Measurements from ENCODE around the gene ZMYND8.
A peak's percentile ranks its signal among the peaks of the same experiment; 100 is the strongest.

ZMYND8 gene

DNA sequence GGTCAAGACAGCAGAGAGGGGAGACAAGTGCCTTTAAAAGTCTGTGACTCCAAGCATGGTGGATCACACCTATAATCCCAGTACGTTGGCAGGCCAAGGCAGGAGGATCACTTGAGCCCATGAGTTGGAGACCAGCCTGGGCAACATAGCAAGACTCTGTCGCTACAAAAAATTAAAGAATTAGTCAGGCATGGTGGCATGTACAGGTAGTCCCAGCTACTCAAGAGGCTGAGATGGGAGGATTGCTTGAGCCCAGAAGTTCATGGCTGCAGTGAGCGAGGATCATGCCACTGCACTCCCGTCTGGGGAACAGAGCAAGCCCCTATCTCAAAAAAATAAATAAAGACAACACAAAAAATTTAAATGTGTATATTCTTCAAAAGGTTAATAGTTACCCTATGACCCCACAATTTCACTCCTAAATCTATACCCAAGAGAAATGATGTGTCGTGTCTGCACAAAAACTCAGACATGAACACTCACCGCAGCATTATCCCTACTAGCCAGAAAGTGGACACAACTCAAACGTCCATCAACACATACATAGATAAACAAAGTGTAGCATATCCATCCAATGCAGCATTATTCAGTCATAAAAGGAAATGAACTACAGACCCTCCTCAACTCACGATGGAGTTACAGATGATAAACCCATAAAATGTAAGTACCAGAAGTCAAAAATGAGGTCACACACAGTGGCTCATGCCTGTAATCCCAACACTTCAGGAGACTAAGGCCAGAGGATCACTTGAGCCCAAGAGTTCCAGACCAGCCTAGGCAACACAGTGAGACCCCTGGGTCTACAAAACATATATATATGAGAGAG lies 23.9 kb downstream of the ZMYND8 start:
- no peak overlapping the region for H3K14ac ChIP-seq (ENCODE audit: low read length in 2 of 2)
- peaks cover 8% of the 10 kb centered on the region for H3K79me1 ChIP-seq (replicated peaks; ENCODE audit: low read length, poor library complexity, severe bottlenecking)
- no peaks in the 10 kb centered on the region for H3K9me3 ChIP-seq (ENCODE audit: control insufficient read depth, low read length)
- peak overlapping the region; percentile 47 for H2BK5ac ChIP-seq (ENCODE audit: low read depth, low read length, poor library complexity, severe bottlenecking)
- peak overlapping the region; percentile 98 for H2AK5ac ChIP-seq (ENCODE audit: low read length, severe bottlenecking)
- no peak overlapping the region for H3K9ac ChIP-seq (ENCODE audit: low read length)
- H3K4me2 ChIP-seq (ENCODE audit: low read length, poor library complexity, severe bottlenecking) = no peak overlapping the region
- WGBS = 63% methylated on average over 6 of the region's 8 CpGs
- H2BK120ac ChIP-seq (ENCODE audit: low read depth, low read length) = peak overlapping the region; percentile 54
- H3K4ac ChIP-seq (ENCODE audit: low read depth in 1 of 2, low read length in 2 of 2) = peak overlapping the region in 1 of 2 experiments; percentile 89
- no peak overlapping the region for H3K23ac ChIP-seq (ENCODE audit: low read length in 2 of 2)
- H2AFZ ChIP-seq (ENCODE audit: low read depth, low read length) = no peak overlapping the region
- peak overlapping the region; percentile 88 for H3K27ac ChIP-seq (ENCODE audit: low read length, poor library complexity, severe bottlenecking)
- no peak overlapping the region for H2BK15ac ChIP-seq (ENCODE audit: low read depth, poor library complexity, severe bottlenecking)
- H4K91ac ChIP-seq (ENCODE audit: low read length) = no peak overlapping the region
- H3K4me1 ChIP-seq (ENCODE audit: control insufficient read depth, insufficient read depth, low read depth, low read length) = peaks cover 21% of the 10 kb centered on the region
- no peaks in the 10 kb centered on the region for H3K27me3 ChIP-seq (ENCODE audit: control insufficient read depth in 1 of 2, insufficient read depth in 1 of 2, low read length in 2 of 2)
- DNase-seq = no peak
- H3K4me3 ChIP-seq (ENCODE audit: insufficient read depth in 1 of 2, low read depth in 1 of 2, low read length in 2 of 2) = no peak overlapping the region
- peak overlapping the region in 1 of 2 experiments; percentile 93 for H2BK12ac ChIP-seq (ENCODE audit: low read length in 2 of 2)
- H3K36me3 ChIP-seq (ENCODE audit: control insufficient read depth in 1 of 2, insufficient read depth in 2 of 2, low read depth in 1 of 2, low read length in 2 of 2) = peaks cover 5 to 13% of the 10 kb centered on the region in 2 experiments
- peak overlapping the region; percentile 49 to 68 for H3K18ac ChIP-seq (ENCODE audit: low read depth in 1 of 2, low read length in 2 of 2)
- peak overlapping the region; percentile 19 for H4K8ac ChIP-seq (ENCODE audit: low read length)

DNA sequence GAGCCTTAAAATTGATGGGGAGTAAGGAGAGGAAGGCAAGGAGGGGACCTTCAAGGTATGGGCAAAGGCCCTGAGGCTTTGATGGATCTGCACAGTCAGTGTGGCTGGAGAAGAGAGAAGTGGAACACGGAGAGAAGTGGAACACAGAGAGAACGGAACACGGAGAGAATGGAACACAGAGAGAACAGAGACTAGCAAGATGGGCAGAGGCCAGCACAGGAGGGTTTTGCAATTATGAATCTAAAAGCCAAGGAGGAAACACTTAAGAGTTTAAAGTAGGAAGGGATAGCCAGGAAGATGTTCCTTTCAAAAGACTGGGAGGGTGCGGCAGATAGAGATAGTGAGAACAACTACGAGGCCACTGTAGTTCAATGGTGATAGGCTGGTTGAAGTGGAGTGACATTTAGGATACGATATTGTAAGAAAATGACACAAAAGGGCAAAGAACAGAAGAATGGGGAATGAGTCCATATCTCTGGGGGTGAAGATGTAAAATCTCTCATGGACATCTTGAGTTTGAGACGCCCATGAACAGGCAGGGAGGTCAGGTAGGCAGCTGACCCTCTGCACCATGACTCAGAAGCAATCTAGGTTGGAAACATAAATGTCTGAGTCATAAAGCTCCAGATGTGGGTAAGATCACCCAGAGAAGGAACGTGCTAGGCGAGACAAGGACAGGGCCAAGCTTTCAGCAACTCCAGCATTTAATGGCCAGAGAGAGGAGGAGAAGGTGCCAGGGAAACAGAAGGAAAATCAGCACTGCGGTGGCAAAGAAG lies 25.4 kb downstream of the ZMYND8 start:
- peaks cover 3% of the 10 kb centered on the region for H3K79me1 ChIP-seq (replicated peaks; ENCODE audit: low read length, poor library complexity, severe bottlenecking)
- H3K14ac ChIP-seq (ENCODE audit: low read length in 2 of 2) = peak overlapping the region in 1 of 2 experiments; percentile 38
- peak overlapping the region; percentile 48 for H3K9ac ChIP-seq (ENCODE audit: low read length)
- H2BK12ac ChIP-seq (ENCODE audit: low read length in 2 of 2) = peak overlapping the region; percentile 11 to 84
- H3K9me3 ChIP-seq (ENCODE audit: control insufficient read depth, low read length) = no peaks in the 10 kb centered on the region
- H3K4ac ChIP-seq (ENCODE audit: low read depth in 1 of 2, low read length in 2 of 2) = peak overlapping the region in 1 of 2 experiments; percentile 87
- H2AK5ac ChIP-seq (ENCODE audit: low read length, severe bottlenecking) = peak overlapping the region; percentile 21
- H2BK120ac ChIP-seq (ENCODE audit: low read depth, low read length) = peak overlapping the region; percentile 3
- H3K27me3 ChIP-seq (ENCODE audit: control insufficient read depth in 1 of 2, insufficient read depth in 1 of 2, low read length in 2 of 2) = no peaks in the 10 kb centered on the region
- no peak overlapping the region for H3K23ac ChIP-seq (ENCODE audit: low read length in 2 of 2)
- peak; percentile 95 for DNase-seq
- H3K18ac ChIP-seq (ENCODE audit: low read depth in 1 of 2, low read length in 2 of 2) = peak overlapping the region; percentile 30 to 88
- H2BK5ac ChIP-seq (ENCODE audit: low read depth, low read length, poor library complexity, severe bottlenecking) = no peak overlapping the region
- H4K8ac ChIP-seq (ENCODE audit: low read length) = peak overlapping the region; percentile 78
- H3K4me2 ChIP-seq (ENCODE audit: low read length, poor library complexity, severe bottlenecking) = no peak overlapping the region
- peaks cover 3 to 9% of the 10 kb centered on the region in 2 experiments for H3K36me3 ChIP-seq (ENCODE audit: control insufficient read depth in 1 of 2, insufficient read depth in 2 of 2, low read depth in 1 of 2, low read length in 2 of 2)
- H3K4me3 ChIP-seq (ENCODE audit: insufficient read depth in 1 of 2, low read depth in 1 of 2, low read length in 2 of 2) = no peak overlapping the region
- H4K91ac ChIP-seq (ENCODE audit: low read length) = peak overlapping the region; percentile 20
- H2BK15ac ChIP-seq (ENCODE audit: low read depth, poor library complexity, severe bottlenecking) = peak overlapping the region; percentile 55
- 30% methylated on average over 10 of the region's 10 CpGs for WGBS
- peaks cover 14% of the 10 kb centered on the region for H3K4me1 ChIP-seq (ENCODE audit: control insufficient read depth, insufficient read depth, low read depth, low read length)
- H3K27ac ChIP-seq (ENCODE audit: low read length, poor library complexity, severe bottlenecking) = peak overlapping the region; percentile 72
- no peak overlapping the region for H2AFZ ChIP-seq (ENCODE audit: low read depth, low read length)

DNA sequence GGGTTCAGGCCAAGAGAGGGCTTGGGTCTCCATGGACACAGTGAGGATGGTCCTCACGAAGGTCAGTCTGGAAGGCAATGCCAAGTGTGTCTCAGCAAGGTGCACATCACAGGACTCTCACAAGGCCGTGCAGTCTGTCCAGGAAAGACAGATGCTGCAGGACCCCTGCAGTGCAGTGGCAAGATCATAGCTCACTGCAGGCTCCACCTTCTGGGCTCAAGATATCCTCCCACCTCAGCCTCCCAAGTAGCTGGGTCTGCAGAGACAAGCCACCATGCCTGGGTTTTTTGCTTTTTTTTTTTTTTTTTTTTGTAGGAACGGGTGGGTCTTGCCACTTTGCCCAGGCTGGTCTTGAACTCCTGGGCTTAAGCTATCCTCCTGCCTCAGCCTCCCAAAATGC lies 26.4 kb downstream of the ZMYND8 start:
- H4K91ac ChIP-seq (ENCODE audit: low read length) = no peak overlapping the region
- H3K27me3 ChIP-seq (ENCODE audit: control insufficient read depth in 1 of 2, insufficient read depth in 1 of 2, low read length in 2 of 2) = no peaks in the 10 kb centered on the region
- H3K9ac ChIP-seq (ENCODE audit: low read length) = no peak overlapping the region
- peak overlapping the region in 1 of 2 experiments; percentile 64 for H3K4ac ChIP-seq (ENCODE audit: low read depth in 1 of 2, low read length in 2 of 2)
- H4K8ac ChIP-seq (ENCODE audit: low read length) = no peak overlapping the region
- DNase-seq = no peak
- peaks cover 3 to 9% of the 10 kb centered on the region in 2 experiments for H3K36me3 ChIP-seq (ENCODE audit: control insufficient read depth in 1 of 2, insufficient read depth in 2 of 2, low read depth in 1 of 2, low read length in 2 of 2)
- H3K4me3 ChIP-seq (ENCODE audit: insufficient read depth in 1 of 2, low read depth in 1 of 2, low read length in 2 of 2) = no peak overlapping the region
- peak overlapping the region in 1 of 2 experiments; percentile 62 for H3K18ac ChIP-seq (ENCODE audit: low read depth in 1 of 2, low read length in 2 of 2)
- no peaks in the 10 kb centered on the region for H3K9me3 ChIP-seq (ENCODE audit: control insufficient read depth, low read length)
- peaks cover 5% of the 10 kb centered on the region for H3K79me1 ChIP-seq (replicated peaks; ENCODE audit: low read length, poor library complexity, severe bottlenecking)
- no peak overlapping the region for H2BK5ac ChIP-seq (ENCODE audit: low read depth, low read length, poor library complexity, severe bottlenecking)
- H2BK12ac ChIP-seq (ENCODE audit: low read length in 2 of 2) = peak overlapping the region in 1 of 2 experiments; percentile 61
- no peak overlapping the region for H2BK120ac ChIP-seq (ENCODE audit: low read depth, low read length)
- WGBS = 89% methylated on average over 3 of the region's 3 CpGs
- no peak overlapping the region for H3K27ac ChIP-seq (ENCODE audit: low read length, poor library complexity, severe bottlenecking)
- peaks cover 14% of the 10 kb centered on the region for H3K4me1 ChIP-seq (ENCODE audit: control insufficient read depth, insufficient read depth, low read depth, low read length)
- no peak overlapping the region for H2AK5ac ChIP-seq (ENCODE audit: low read length, severe bottlenecking)
- no peak overlapping the region for H3K4me2 ChIP-seq (ENCODE audit: low read length, poor library complexity, severe bottlenecking)
- H2BK15ac ChIP-seq (ENCODE audit: low read depth, poor library complexity, severe bottlenecking) = no peak overlapping the region
- H3K14ac ChIP-seq (ENCODE audit: low read length in 2 of 2) = peak overlapping the region in 1 of 2 experiments; percentile 82
- no peak overlapping the region for H2AFZ ChIP-seq (ENCODE audit: low read depth, low read length)
- no peak overlapping the region for H3K23ac ChIP-seq (ENCODE audit: low read length in 2 of 2)

DNA sequence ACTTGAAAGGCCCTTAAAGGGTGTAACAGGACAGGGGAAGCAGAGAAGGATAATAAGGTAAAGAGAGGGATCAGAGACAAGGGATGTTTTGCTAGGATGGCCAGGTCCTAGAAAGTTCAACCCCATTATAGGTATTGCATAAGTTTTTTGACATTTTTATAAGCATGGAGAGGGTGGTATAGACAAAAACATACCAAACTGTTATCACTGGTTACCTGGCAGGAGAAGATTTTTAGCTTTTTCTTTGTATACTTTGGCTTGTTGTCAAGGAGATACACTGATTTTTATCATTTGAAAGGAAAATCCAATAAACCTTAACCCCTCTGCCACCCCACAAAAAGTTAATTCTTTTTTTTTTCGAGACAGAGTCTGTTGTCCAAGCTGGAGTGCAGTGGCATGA lies 28.4 kb downstream of the ZMYND8 start:
- Histone ChIP-seq H4K91ac (ENCODE audit: low read length) (no peak overlapping the region), H3K36me3 (ENCODE audit: control insufficient read depth in 1 of 2, insufficient read depth in 2 of 2, low read depth in 1 of 2, low read length in 2 of 2) (peaks cover 3 to 13% of the 10 kb centered on the region in 2 experiments), H2BK120ac (ENCODE audit: low read depth, low read length) (no peak overlapping the region), H3K4ac (ENCODE audit: low read depth in 1 of 2, low read length in 2 of 2) (no peak overlapping the region), H3K4me1 (ENCODE audit: control insufficient read depth, insufficient read depth, low read depth, low read length) (peaks cover 12% of the 10 kb centered on the region), H2BK5ac (ENCODE audit: low read depth, low read length, poor library complexity, severe bottlenecking) (no peak overlapping the region), H3K9ac (ENCODE audit: low read length) (no peak overlapping the region), H3K14ac (ENCODE audit: low read length in 2 of 2) (no peak overlapping the region), H3K18ac (ENCODE audit: low read depth in 1 of 2, low read length in 2 of 2) (no peak overlapping the region), H3K4me3 (ENCODE audit: insufficient read depth in 1 of 2, low read depth in 1 of 2, low read length in 2 of 2) (no peak overlapping the region), H3K4me2 (ENCODE audit: low read length, poor library complexity, severe bottlenecking) (no peak overlapping the region), H3K79me1 (replicated peaks; ENCODE audit: low read length, poor library complexity, severe bottlenecking) (peaks cover 7% of the 10 kb centered on the region), H2BK15ac (ENCODE audit: low read depth, poor library complexity, severe bottlenecking) (no peak overlapping the region), H2AK5ac (ENCODE audit: low read length, severe bottlenecking) (no peak overlapping the region), H3K27ac (ENCODE audit: low read length, poor library complexity, severe bottlenecking) (no peak overlapping the region), H4K8ac (ENCODE audit: low read length) (no peak overlapping the region), H3K23ac (ENCODE audit: low read length in 2 of 2) (no peak overlapping the region), H2AFZ (ENCODE audit: low read depth, low read length) (no peak overlapping the region), H3K9me3 (ENCODE audit: control insufficient read depth, low read length) (no peaks in the 10 kb centered on the region), H2BK12ac (ENCODE audit: low read length in 2 of 2) (no peak overlapping the region), H3K27me3 (ENCODE audit: control insufficient read depth in 1 of 2, insufficient read depth in 1 of 2, low read length in 2 of 2) (no peaks in the 10 kb centered on the region)
- WGBS = 78% methylated on average over 1 of the region's 1 CpG
- no peak for DNase-seq

Measured in mesenchymal stem cell (in vitro differentiated cells and primary cell).